HEK293T (cell line): ENCODE measurements around the gene UBE2G2.

ENCODE experiments used
- CTCF ChIA-PET: fragments of 350-600 bp; formaldehyde crosslinking; extraction: SDS; loops from one replicate; lab custom pipeline; 2021; ENCODE audit warnings: antibody characterized with exemption, inconsistent platforms; lab: Yijun Ruan, JAX
- POLR2A ChIA-PET: fragments of 350-600 bp; formaldehyde crosslinking; extraction: SDS; loops from one replicate; lab custom pipeline; 2020; ENCODE audit warnings: antibody characterized with exemption, inconsistent platforms; lab: Yijun Ruan, JAX
- DNase-seq: peaks from one replicate; pipeline ENCODE4 v3.0.0; 2012; ENCODE audit warnings: mixed read lengths; ENCODE audit errors: extremely low spot score
- ARNT ChIP-seq: fragments of 450-650 bp; IDR thresholded peaks from 2 replicates; pipeline ENCODE4 v1.6.1; 2017; ENCODE audit warnings: mild to moderate bottlenecking
- BHLHE40 ChIP-seq: fragments of 450-650 bp; IDR thresholded peaks from 2 replicates; pipeline ENCODE4 v1.6.1; 2016; ENCODE audit warnings: mild to moderate bottlenecking, moderate library complexity, borderline replicate concordance
- CTBP1 ChIP-seq: fragments of 450-650 bp; IDR thresholded peaks from 2 replicates; pipeline ENCODE4 v1.6.1; 2016; ENCODE audit warnings: borderline replicate concordance
- ELF4 ChIP-seq: fragments of 450-650 bp; IDR thresholded peaks from 2 replicates; pipeline ENCODE4 v1.6.1; 2017; ENCODE audit warnings: antibody characterized with exemption
- FOXA1 ChIP-seq: fragments of 450-650 bp; IDR thresholded peaks from 2 replicates; pipeline ENCODE4 v1.6.1; 2016; ENCODE audit warnings: mild to moderate bottlenecking
- FOXK2 ChIP-seq: fragments of 450-650 bp; IDR thresholded peaks from 2 replicates; pipeline ENCODE4 v1.6.1; 2016; ENCODE audit warnings: mild to moderate bottlenecking
- FOXM1 ChIP-seq: fragments of 450-650 bp; IDR thresholded peaks from 2 replicates; pipeline ENCODE4 v1.6.1; 2017; ENCODE audit warnings: mild to moderate bottlenecking, borderline replicate concordance
- HDGF ChIP-seq: fragments of 450-650 bp; IDR thresholded peaks from 2 replicates; pipeline ENCODE4 v1.6.1; 2017; ENCODE audit warnings: antibody characterized with exemption, borderline replicate concordance
- L3MBTL2 ChIP-seq: fragments of 450-650 bp; conservative IDR thresholded peaks from 2 replicates; pipeline ENCODE4 v1.6.1; 2016; ENCODE audit warnings: mild to moderate bottlenecking
- LEF1 ChIP-seq: fragments of 450-650 bp; IDR thresholded peaks from 2 replicates; pipeline ENCODE4 v1.6.1; 2017; ENCODE audit warnings: mild to moderate bottlenecking, borderline replicate concordance
- NFRKB ChIP-seq: fragments of 450-650 bp; IDR thresholded peaks from 2 replicates; pipeline ENCODE4 v1.6.1; 2016; ENCODE audit warnings: mild to moderate bottlenecking, moderate library complexity
- PKNOX1 ChIP-seq: fragments of 450-650 bp; IDR thresholded peaks from 2 replicates; pipeline ENCODE4 v1.6.1; 2016
- SP1 ChIP-seq: fragments of 450-650 bp; IDR thresholded peaks from 2 replicates; pipeline ENCODE4 v1.6.1; 2017
- SUZ12 ChIP-seq: fragments of 450-650 bp; IDR thresholded peaks from 2 replicates; pipeline ENCODE4 v1.6.1; 2016; ENCODE audit warnings: mild to moderate bottlenecking
- TARDBP ChIP-seq: fragments of 450-650 bp; IDR thresholded peaks from 2 replicates; pipeline ENCODE4 v1.6.1; 2016
- ZNF384 ChIP-seq: fragments of 450-650 bp; IDR thresholded peaks from 2 replicates; pipeline ENCODE4 v1.6.1; 2016

Gene UBE2G2

GRCh38 chr21:44823179-44823660 lies 21.6 kb upstream of the UBE2G2 start:
- no peak for TF ChIP-seq L3MBTL2
- TF ChIP-seq SP1: no peak
- no peak for TF ChIP-seq ELF4
- no peak for TF ChIP-seq BHLHE40
- no peak for TF ChIP-seq FOXK2
- no peak for TF ChIP-seq ZNF384
- no peak for TF ChIP-seq HDGF
- TF ChIP-seq TARDBP: no peak
- CTCF ChIA-PET: no interaction called here
- POLR2A ChIA-PET: interaction anchor here (1.3 kb wide), 1 partner anchor 51 kb away, joined by 3 read pairs; the partner anchor contains the start of gene PTTG1IP
- no peak for DNase-seq

GRCh38 chr21:44822484-44823178 lies 21.0 kb upstream of the UBE2G2 start:
- no peak for DNase-seq
- ChIA-PET POLR2A (interaction anchor here (1.3 kb wide), 1 partner anchor 51 kb away, joined by 3 read pairs; the partner anchor contains the start of gene PTTG1IP), CTCF (no interaction called here)
- TF ChIP-seq ELF4 (no peak), TARDBP (no peak), SP1 (no peak)

DNA sequence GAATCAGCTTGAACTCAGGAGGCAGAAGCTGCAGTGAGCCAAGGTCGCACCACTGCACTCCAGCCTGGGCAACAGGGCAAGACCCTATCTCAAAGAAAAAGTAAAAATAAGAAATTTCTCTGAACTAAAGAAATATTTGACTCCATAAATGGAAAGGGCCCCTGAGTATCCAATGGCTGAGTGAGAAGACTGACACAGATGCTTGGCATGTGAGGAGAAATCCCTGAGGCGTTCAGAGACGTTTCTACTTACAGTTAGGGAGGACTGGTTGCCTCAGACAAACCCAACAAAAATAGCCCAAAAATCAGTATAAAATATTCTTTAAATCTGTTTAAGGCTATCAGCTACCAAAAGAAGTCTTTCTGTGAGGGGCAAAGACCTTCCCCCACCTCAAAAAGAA lies 19.2 kb upstream of the UBE2G2 start:
- ChIA-PET CTCF (interaction anchor here (0.7 kb wide), 1 partner anchor 1092 kb away, joined by 3 read pairs; no protein-coding TSS in a partner anchor), POLR2A (no interaction called here)
- TF ChIP-seq SUZ12 (no peak), ELF4 (no peak), PKNOX1 (no peak), ARNT (no peak)
- no peak for DNase-seq

DNA sequence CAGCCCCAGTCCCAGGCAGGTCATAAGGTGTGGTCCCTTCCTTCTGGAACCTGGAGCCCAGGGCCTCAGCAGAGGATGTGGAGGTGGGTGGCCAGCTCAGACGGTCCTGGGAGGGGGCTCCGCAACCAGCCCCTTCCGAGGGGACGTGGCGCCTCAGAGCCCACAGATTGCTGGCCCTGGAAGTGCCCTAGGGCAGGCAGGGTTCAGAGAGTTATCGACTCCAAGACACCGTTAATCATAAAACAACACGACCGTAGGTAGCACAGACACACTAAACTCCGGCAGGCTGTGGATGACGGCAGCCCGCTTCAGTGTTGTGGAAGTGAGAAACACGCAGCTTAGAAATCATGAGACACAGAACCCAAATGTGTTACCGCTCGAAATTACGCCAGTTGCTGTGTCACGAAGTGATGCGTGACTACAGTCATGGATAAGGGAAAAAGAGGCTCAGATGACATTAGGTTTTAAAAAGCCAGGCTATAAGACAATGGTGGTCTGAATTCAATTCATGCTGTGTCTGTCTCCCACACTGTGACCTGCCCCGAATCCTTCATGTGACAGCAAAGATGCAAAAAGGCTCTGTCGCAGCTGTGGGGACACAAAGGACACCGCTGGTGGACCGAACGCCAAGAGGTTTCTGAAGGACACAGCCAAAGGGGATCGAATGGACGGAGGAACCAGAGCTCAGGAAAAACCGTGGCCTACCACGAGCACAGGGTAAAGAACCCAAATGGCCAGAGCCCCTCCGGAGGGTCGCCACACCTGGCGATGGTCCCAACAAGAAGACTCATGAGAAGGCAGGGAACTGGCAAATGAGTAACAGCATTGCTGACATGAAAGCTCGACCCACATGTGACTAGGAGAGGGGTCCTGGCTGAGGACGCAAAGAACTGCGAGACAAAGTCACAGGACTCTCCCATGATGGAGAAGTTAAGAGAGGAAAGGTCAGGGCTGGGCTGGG lies 17.9 kb upstream of the UBE2G2 start:
- TF ChIP-seq NFRKB (no peak), CTBP1 (no peak), BHLHE40 (no peak), TARDBP (no peak), LEF1 (no peak), HDGF (no peak), FOXA1 (no peak), FOXK2 (no peak), ARNT (no peak), SUZ12 (no peak), FOXM1 (no peak), SP1 (no peak), ZNF384 (no peak)
- ChIA-PET CTCF (interaction anchor here (0.7 kb wide), 1 partner anchor 1091 kb away, joined by 3 read pairs; no protein-coding TSS in a partner anchor), POLR2A (no interaction called here)
- no peak for DNase-seq

DNA sequence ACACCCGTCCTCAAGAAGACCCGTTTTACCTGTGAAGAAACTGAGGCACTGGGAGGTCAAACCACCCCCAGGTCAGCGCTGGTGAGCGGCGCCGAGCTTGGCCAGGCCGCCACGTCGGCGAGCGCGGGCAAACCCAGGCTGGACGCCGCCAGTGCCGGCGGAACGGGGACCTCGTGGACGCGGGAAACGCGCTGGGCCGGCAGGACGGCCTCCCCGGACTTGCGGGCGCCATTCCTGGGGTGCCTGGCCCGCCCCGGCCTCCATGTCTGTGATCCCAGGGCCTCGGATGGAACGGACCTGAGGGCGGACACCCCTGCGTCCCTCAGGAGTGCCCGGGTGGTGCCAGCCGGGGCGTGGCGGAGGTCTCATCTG lies 17.0 kb upstream of the UBE2G2 start:
- POLR2A ChIA-PET: no interaction called here
- CTCF ChIA-PET: no interaction called here
- DNase-seq: no peak
- no peak for TF ChIP-seq PKNOX1
- no peak for TF ChIP-seq SP1
- TF ChIP-seq L3MBTL2: no peak
- no peak for TF ChIP-seq SUZ12
- no peak for TF ChIP-seq FOXM1
- no peak for TF ChIP-seq ELF4
- TF ChIP-seq FOXA1: no peak
- TF ChIP-seq HDGF: no peak
- no peak for TF ChIP-seq NFRKB
- no peak for TF ChIP-seq ARNT
- TF ChIP-seq ZNF384: no peak
- TF ChIP-seq BHLHE40: no peak
- TF ChIP-seq FOXK2: no peak
- no peak for TF ChIP-seq LEF1
- no peak for TF ChIP-seq TARDBP

- CTCF ChIA-PET: no interaction called here
- DNase-seq: peak; percentile 92
- POLR2A ChIA-PET: interaction anchor here (0.9 to 1.0 kb wide), 5 partner anchors 9 to 37 kb away, joined by 3 to 11 read pairs (median 3); partner anchors contain the start of gene UBE2G2
- TF ChIP-seq ARNT (peak; percentile 37; the same call in 1 of the 2 replicates), ZNF384 (no peak)
Observed at GRCh38 chr21:44817914-44818639, 16.5 kb upstream of the UBE2G2 start, which contains the start of gene SUMO3. Gene SUMO3, minus strand, starts transcription at chr21:44818062. Its CDS starts 94 bp downstream, at chr21:44817968.
